ENCODE data around the gene PCLO. TPM values are rescaled to one million over a fixed set of nuclear protein-coding genes. Genes with fewer than 3 reads are reported as not detected.

PCLO gene
- polyA plus RNA-seq, 1 donor (not counting 4 experiments of a cell fraction or from before 2014, with no cell fraction given): 1.8 TPM

DNA sequence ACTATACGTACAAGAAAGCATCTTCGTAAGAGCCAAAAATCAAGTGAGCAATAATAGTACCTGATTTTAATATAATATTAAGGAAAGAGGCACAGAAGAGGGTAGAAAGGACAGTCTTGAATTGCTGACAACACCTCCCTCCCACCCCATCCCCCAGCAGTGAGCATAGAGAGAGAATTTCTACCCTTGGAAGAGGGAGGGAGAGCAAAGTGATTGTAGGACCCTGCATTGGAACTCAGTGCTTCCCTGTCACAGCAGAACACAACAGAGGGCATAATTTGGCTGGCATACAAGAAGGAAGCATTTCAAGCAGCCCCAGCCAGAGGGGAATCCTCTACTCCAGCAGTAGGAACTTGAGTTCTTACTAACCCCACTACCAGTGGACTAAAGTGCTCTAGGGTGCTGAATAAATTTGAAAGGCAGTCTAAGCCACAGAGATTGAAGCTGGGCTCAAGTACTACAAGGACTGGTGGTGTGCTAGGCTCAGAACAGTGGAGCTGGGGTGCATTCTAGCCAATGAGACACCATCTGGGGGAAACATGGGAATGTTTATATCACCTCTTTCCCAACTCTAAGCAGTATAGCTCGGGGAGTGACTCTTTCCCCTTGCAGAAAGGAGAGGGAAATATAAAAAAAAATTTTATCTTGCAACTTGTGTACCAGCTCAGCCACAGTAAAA, 44.2 kb downstream of the PCLO start:
- FAIRE-seq (no peak), DNase-seq (ENCODE audit: low read depth, low spot score) (no peak)
- no peaks in the 10 kb centered on the region for H3K27me3 ChIP-seq (ENCODE audit: control insufficient read depth, extremely low read depth, insufficient read depth, low read length)
- H3K4me1 ChIP-seq (ENCODE audit: control insufficient read depth, extremely low read depth, insufficient read depth, low read length): no peaks in the 10 kb centered on the region
- no peak overlapping the region for H2AFZ ChIP-seq (ENCODE audit: control insufficient read depth, low read length)
- H4K20me1 ChIP-seq (ENCODE audit: control insufficient read depth, extremely low read depth, insufficient read depth, low read length): no peaks in the 10 kb centered on the region
- no peak overlapping the region for H3K9ac ChIP-seq (ENCODE audit: control insufficient read depth, extremely low read depth, insufficient read depth, low read length)
- no peaks in the 10 kb centered on the region for H3K36me3 ChIP-seq (ENCODE audit: control insufficient read depth in 2 of 2, extremely low read depth in 1 of 2, insufficient read depth in 2 of 2, low read length in 2 of 2)
- no peaks in the 10 kb centered on the region for H3K9me1 ChIP-seq (ENCODE audit: control insufficient read depth, extremely low read depth, insufficient read depth, low read length)
- no peaks in the 10 kb centered on the region for H3K9me3 ChIP-seq (ENCODE audit: control insufficient read depth, low read depth, low read length)
- H3K27ac ChIP-seq (ENCODE audit: control insufficient read depth, insufficient read depth, low read length): no peak overlapping the region
- no peaks in the 10 kb centered on the region for H3K79me2 ChIP-seq (ENCODE audit: control insufficient read depth, insufficient read depth, low read length)
- no peak overlapping the region for H3K4me2 ChIP-seq (ENCODE audit: control insufficient read depth, extremely low read depth, insufficient read depth, low read depth, low read length)
- TF ChIP-seq, protein P1, sequence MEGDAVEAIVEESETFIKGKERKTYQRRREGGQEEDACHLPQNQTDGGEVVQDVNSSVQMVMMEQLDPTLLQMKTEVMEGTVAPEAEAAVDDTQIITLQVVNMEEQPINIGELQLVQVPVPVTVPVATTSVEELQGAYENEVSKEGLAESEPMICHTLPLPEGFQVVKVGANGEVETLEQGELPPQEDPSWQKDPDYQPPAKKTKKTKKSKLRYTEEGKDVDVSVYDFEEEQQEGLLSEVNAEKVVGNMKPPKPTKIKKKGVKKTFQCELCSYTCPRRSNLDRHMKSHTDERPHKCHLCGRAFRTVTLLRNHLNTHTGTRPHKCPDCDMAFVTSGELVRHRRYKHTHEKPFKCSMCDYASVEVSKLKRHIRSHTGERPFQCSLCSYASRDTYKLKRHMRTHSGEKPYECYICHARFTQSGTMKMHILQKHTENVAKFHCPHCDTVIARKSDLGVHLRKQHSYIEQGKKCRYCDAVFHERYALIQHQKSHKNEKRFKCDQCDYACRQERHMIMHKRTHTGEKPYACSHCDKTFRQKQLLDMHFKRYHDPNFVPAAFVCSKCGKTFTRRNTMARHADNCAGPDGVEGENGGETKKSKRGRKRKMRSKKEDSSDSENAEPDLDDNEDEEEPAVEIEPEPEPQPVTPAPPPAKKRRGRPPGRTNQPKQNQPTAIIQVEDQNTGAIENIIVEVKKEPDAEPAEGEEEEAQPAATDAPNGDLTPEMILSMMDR (optimal IDR thresholded peaks at IDR 0.05 in 1 of 3, IDR thresholded peaks at IDR 0.05 in 1 of 3, conservative IDR thresholded peaks at IDR 0.05 in 1 of 3; ENCODE audit: extremely low read depth in 1 of 3, insufficient read depth in 2 of 3, low read length in 3 of 3): no peak
- TF ChIP-seq EZH2 (IDR thresholded peaks at IDR 0.05; ENCODE audit: low read length): no peak
- dilution Hi-C loops (cut with MboI; ENCODE audit: extremely low pct_ligation_motif_present, low sequenced_read_pairs): no loop called here
- H3K4me3 ChIP-seq (ENCODE audit: control insufficient read depth in 2 of 3, extremely low read depth in 1 of 3, insufficient read depth in 2 of 3, low read depth in 1 of 3, low read length in 3 of 3): no peak overlapping the region

DNA sequence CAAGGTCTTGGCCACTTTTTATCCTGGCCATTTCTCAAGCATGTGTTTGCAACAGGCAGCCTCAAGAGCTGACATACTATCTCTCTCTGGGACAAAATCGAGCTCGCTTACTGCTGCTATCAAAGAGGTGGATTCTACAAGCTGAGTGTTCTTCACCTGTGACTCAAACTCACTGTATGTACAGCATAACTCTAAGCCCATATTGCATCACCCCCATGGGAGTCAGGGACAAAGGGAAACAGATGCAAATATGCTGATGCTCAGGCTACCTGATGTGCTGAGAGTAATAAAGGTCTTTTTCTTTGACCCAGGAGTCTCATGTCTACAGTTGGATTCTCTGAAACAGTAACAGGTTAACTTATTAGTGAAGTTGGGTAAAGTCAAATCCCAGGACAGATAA, 45.2 kb downstream of the PCLO start:
- H3K4me2 ChIP-seq (ENCODE audit: control insufficient read depth, extremely low read depth, insufficient read depth, low read depth, low read length): no peak overlapping the region
- no peak for FAIRE-seq
- no peak for DNase-seq (ENCODE audit: low read depth, low spot score)
- no peak overlapping the region for H2AFZ ChIP-seq (ENCODE audit: control insufficient read depth, low read length)
- no peaks in the 10 kb centered on the region for H3K9me3 ChIP-seq (ENCODE audit: control insufficient read depth, low read depth, low read length)
- no peaks in the 10 kb centered on the region for H3K4me1 ChIP-seq (ENCODE audit: control insufficient read depth, extremely low read depth, insufficient read depth, low read length)
- no peak overlapping the region for H3K9ac ChIP-seq (ENCODE audit: control insufficient read depth, extremely low read depth, insufficient read depth, low read length)
- H4K20me1 ChIP-seq (ENCODE audit: control insufficient read depth, extremely low read depth, insufficient read depth, low read length): no peaks in the 10 kb centered on the region
- H3K36me3 ChIP-seq (ENCODE audit: control insufficient read depth in 2 of 2, extremely low read depth in 1 of 2, insufficient read depth in 2 of 2, low read length in 2 of 2): no peaks in the 10 kb centered on the region
- no peaks in the 10 kb centered on the region for H3K9me1 ChIP-seq (ENCODE audit: control insufficient read depth, extremely low read depth, insufficient read depth, low read length)
- dilution Hi-C loops (cut with MboI; ENCODE audit: extremely low pct_ligation_motif_present, low sequenced_read_pairs): no loop called here
- H3K4me3 ChIP-seq (ENCODE audit: control insufficient read depth in 2 of 3, extremely low read depth in 1 of 3, insufficient read depth in 2 of 3, low read depth in 1 of 3, low read length in 3 of 3): no peak overlapping the region
- TF ChIP-seq, protein P1 (optimal IDR thresholded peaks at IDR 0.05 in 1 of 3, IDR thresholded peaks at IDR 0.05 in 1 of 3, conservative IDR thresholded peaks at IDR 0.05 in 1 of 3; ENCODE audit: extremely low read depth in 1 of 3, insufficient read depth in 2 of 3, low read length in 3 of 3): no peak
- TF ChIP-seq EZH2 (IDR thresholded peaks at IDR 0.05; ENCODE audit: low read length): no peak
- H3K27me3 ChIP-seq (ENCODE audit: control insufficient read depth, extremely low read depth, insufficient read depth, low read length): no peaks in the 10 kb centered on the region
- no peak overlapping the region for H3K27ac ChIP-seq (ENCODE audit: control insufficient read depth, insufficient read depth, low read length)
- H3K79me2 ChIP-seq (ENCODE audit: control insufficient read depth, insufficient read depth, low read length): no peaks in the 10 kb centered on the region

All from keratinocyte (primary cell).